Right ventricle myocardium superior (tissue), 1 donor: ENCODE measurements around the gene AXDND1. TPM values are rescaled to one million over a fixed set of nuclear protein-coding genes. Genes with fewer than 3 reads are reported as not detected.

Experiments
- ATAC-seq: fragments of 200-7000 bp; cut with Tn5 transposase; one replicate; pipeline ENCODE4 v1.9.1; 2020; ENCODE audit warnings: mild to moderate bottlenecking; ENCODE audit not compliant: poor library complexity
- DNase-seq: peaks from one replicate; pipeline ENCODE4 v3.0.0-alpha.2; 2020
- intact Hi-C: fragments of 100-400 bp; cut with DNase I; formaldehyde crosslinking; loops from one replicate; pipeline ENCODE4 v1.11.2; 2022
- total RNA-seq: library from RNA; stranded (reverse); fragmentation: NEBNext Ultra II Directional; extraction: Animal tissue kit (Norgen Biotek cat#: 25700); gene quantifications from one replicate; pipeline ENCODE4 v1.2.1, GENCODE V29; 2021
- donor health status: DM: no; HTN: yes; CAD: no; lungs with severe emphysema.

Gene AXDND1
- total RNA-seq, 1 donor from 2014 or later = not detected

DNA sequence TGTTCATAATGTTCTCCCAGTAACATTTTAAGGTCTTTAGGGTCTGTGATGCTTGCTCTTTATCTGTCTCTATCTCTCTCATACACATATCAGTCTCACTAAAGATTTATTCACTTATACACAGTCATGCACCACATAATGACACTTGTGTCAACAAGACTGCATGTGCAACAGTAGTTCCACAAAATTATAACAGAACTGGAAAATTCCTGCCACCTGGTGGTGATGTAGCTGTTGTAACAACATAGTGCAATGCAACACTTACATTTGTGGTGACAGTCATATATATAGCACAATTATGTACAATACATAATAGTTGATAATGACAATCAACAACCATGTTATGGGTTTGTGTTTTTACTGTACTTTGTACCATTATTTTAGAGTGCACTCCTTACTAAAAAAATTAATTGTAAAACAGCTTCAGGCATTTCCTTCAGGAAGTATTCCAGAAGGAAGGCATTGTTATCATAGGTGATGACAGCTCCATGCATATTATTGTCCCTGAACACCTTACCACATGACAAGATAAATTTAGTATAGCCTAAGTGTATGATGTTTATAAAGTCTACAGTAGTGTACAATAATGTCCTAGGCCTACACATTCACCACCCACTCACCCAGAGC is 234.0 kb downstream of the AXDND1 start:
- no peak for DNase-seq
- intact Hi-C loops = no loop called here
- no peak for ATAC-seq

DNA sequence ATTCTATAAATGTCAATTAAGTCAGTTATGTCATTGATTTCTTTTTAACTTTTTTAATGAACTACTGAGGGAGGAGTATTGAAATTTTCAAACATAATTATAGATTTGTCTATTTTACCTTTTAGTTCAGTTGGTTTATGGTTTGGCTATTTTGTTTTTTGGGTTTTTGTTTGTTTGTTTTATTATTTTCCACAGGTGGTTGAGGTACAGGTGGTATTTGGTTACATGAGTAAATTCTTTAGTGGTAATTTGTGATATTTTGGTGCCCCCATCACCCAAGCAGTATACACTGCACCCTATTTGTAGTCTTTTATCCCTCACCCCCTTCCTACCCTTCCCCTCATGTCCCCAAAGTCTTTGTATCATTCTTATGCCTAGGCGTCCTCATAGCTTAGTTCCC is 235.3 kb downstream of the AXDND1 start:
- intact Hi-C loops = no loop called here
- DNase-seq (no peak), ATAC-seq (no peak)

Other genes with a start within 250 kb of the AXDND1 start
- gene ABL2, start 136.3 kb upstream of the AXDND1 start, total RNA-seq = 7.4 TPM
- gene SOAT1, start 72.2 kb upstream of the AXDND1 start, total RNA-seq = 8.5 TPM
- gene NPHS2, start 210.0 kb downstream of the AXDND1 start, total RNA-seq = not detected
- not detected for gene TDRD5, start 225.9 kb downstream of the AXDND1 start, total RNA-seq